ENCODE results near the gene PSMD2.
A peak's percentile ranks its signal among the peaks of the same experiment; 100 is the strongest.

PSMD2 gene

GRCh38 chr3:184308744-184309143, 9.7 kb downstream of the PSMD2 start:
- H3K9me2 ChIP-seq (replicated peaks; ENCODE audit: insufficient read depth, low read length), result no peaks in the 10 kb centered on the region
- peaks cover 13% of the 10 kb centered on the region for H3F3A ChIP-seq (ENCODE audit: insufficient read depth, low read length)
- no peak overlapping the region for H3K27ac ChIP-seq (ENCODE audit: low read length)
- no peaks in the 10 kb centered on the region for H3K9me3 ChIP-seq (replicated peaks; ENCODE audit: insufficient read depth, low read length)
- TF ChIP-seq CTCF (IDR thresholded peaks at IDR 0.05; ENCODE audit: low read length) (no peak), EZH2 (optimal IDR thresholded peaks at IDR 0.05; ENCODE audit: low read depth, low read length) (no peak), EZH2phosphoT487 (IDR thresholded peaks at IDR 0.05; ENCODE audit: low read length) (no peak)
- H3K4me1 ChIP-seq (ENCODE audit: low read length), result no peaks in the 10 kb centered on the region
- H2AFZ ChIP-seq (ENCODE audit: low read length), result no peak overlapping the region
- H4K20me1 ChIP-seq (ENCODE audit: insufficient read depth, low read length), result no peaks in the 10 kb centered on the region
- H3K79me2 ChIP-seq (ENCODE audit: low read length), result peaks cover 13% of the 10 kb centered on the region
- H3K36me3 ChIP-seq (replicated peaks; ENCODE audit: insufficient read depth, low read length), result peaks cover 41% of the 10 kb centered on the region
- no peak overlapping the region for H3K4me3 ChIP-seq (ENCODE audit: low read length)
- H3K4me2 ChIP-seq (ENCODE audit: low read depth, low read length), result no peak overlapping the region
- no peaks in the 10 kb centered on the region for H3K27me3 ChIP-seq (replicated peaks; ENCODE audit: insufficient read depth, low read length)
- DNase-seq, result no peak
- no peak overlapping the region for H3K9ac ChIP-seq (ENCODE audit: low read length)

GRCh38 chr3:184311633-184312032, 12.6 kb downstream of the PSMD2 start:
- peaks cover 20% of the 10 kb centered on the region for H3K79me2 ChIP-seq (ENCODE audit: low read length)
- no peak for DNase-seq
- no peak overlapping the region for H3K4me3 ChIP-seq (ENCODE audit: low read length)
- H3K9me3 ChIP-seq (replicated peaks; ENCODE audit: insufficient read depth, low read length), result no peaks in the 10 kb centered on the region
- H3K36me3 ChIP-seq (replicated peaks; ENCODE audit: insufficient read depth, low read length), result peaks cover 14% of the 10 kb centered on the region; the same call in 1 of the 2 replicates
- no peak overlapping the region for H2AFZ ChIP-seq (ENCODE audit: low read length)
- H4K20me1 ChIP-seq (ENCODE audit: insufficient read depth, low read length), result peaks cover 13% of the 10 kb centered on the region
- TF ChIP-seq EZH2 (optimal IDR thresholded peaks at IDR 0.05; ENCODE audit: low read depth, low read length) (no peak), EZH2phosphoT487 (IDR thresholded peaks at IDR 0.05; ENCODE audit: low read length) (no peak), CTCF (IDR thresholded peaks at IDR 0.05; ENCODE audit: low read length) (no peak)
- peaks cover 13% of the 10 kb centered on the region for H3F3A ChIP-seq (ENCODE audit: insufficient read depth, low read length)
- no peak overlapping the region for H3K4me2 ChIP-seq (ENCODE audit: low read depth, low read length)
- H3K4me1 ChIP-seq (ENCODE audit: low read length), result peaks cover 9% of the 10 kb centered on the region; the same call in 1 of the 2 replicates
- no peak overlapping the region for H3K27ac ChIP-seq (ENCODE audit: low read length)
- no peaks in the 10 kb centered on the region for H3K27me3 ChIP-seq (replicated peaks; ENCODE audit: insufficient read depth, low read length)
- H3K9ac ChIP-seq (ENCODE audit: low read length), result no peak overlapping the region
- no peaks in the 10 kb centered on the region for H3K9me2 ChIP-seq (replicated peaks; ENCODE audit: insufficient read depth, low read length)

GRCh38 chr3:184314363-184314699, 15.3 kb downstream of the PSMD2 start, which contains the start of gene EIF4G1:
EIF4G1 (plus strand) TSS chr3:184314606; CDS start chr3:184315797, 1,191 bp downstream.
- Histone ChIP-seq H3K9me3 (replicated peaks; ENCODE audit: insufficient read depth, low read length) (no peaks in the 10 kb centered on the region), H3K4me1 (ENCODE audit: low read length) (peaks cover 9% of the 10 kb centered on the region; the same call in 1 of the 2 replicates), H4K20me1 (ENCODE audit: insufficient read depth, low read length) (peaks cover 35% of the 10 kb centered on the region), H3K79me2 (ENCODE audit: low read length) (peaks cover 47% of the 10 kb centered on the region), H3K9ac (ENCODE audit: low read length) (peak within 1 kb of the TSS; percentile 96), H3K27me3 (replicated peaks; ENCODE audit: insufficient read depth, low read length) (no peaks in the 10 kb centered on the region), H3K36me3 (replicated peaks; ENCODE audit: insufficient read depth, low read length) (peaks cover 6% of the 10 kb centered on the region; the same call in 1 of the 2 replicates), H3F3A (ENCODE audit: insufficient read depth, low read length) (peaks cover 13% of the 10 kb centered on the region), H2AFZ (ENCODE audit: low read length) (peak within 1 kb of the TSS; percentile 20), H3K27ac (ENCODE audit: low read length) (peak within 1 kb of the TSS; percentile 60; the same call in 1 of the 2 replicates), H3K4me2 (ENCODE audit: low read depth, low read length) (peak within 1 kb of the TSS; percentile 77), H3K9me2 (replicated peaks; ENCODE audit: insufficient read depth, low read length) (no peaks in the 10 kb centered on the region), H3K4me3 (ENCODE audit: low read length) (peak within 1 kb of the TSS; percentile 95)
- TF ChIP-seq EZH2 (optimal IDR thresholded peaks at IDR 0.05; ENCODE audit: low read depth, low read length) (no peak), EZH2phosphoT487 (IDR thresholded peaks at IDR 0.05; ENCODE audit: low read length) (no peak), CTCF (IDR thresholded peaks at IDR 0.05; ENCODE audit: low read length) (no peak)
- peak; percentile 97 for DNase-seq
